ENCODE data around the gene SLC25A25. TPM values are rescaled to one million over a fixed set of nuclear protein-coding genes. Genes with fewer than 3 reads are reported as not detected.

Gene SLC25A25
- total and polyA plus RNA-seq, 12 donors = 2.3 to 20.7 (median 6.8) TPM

DNA sequence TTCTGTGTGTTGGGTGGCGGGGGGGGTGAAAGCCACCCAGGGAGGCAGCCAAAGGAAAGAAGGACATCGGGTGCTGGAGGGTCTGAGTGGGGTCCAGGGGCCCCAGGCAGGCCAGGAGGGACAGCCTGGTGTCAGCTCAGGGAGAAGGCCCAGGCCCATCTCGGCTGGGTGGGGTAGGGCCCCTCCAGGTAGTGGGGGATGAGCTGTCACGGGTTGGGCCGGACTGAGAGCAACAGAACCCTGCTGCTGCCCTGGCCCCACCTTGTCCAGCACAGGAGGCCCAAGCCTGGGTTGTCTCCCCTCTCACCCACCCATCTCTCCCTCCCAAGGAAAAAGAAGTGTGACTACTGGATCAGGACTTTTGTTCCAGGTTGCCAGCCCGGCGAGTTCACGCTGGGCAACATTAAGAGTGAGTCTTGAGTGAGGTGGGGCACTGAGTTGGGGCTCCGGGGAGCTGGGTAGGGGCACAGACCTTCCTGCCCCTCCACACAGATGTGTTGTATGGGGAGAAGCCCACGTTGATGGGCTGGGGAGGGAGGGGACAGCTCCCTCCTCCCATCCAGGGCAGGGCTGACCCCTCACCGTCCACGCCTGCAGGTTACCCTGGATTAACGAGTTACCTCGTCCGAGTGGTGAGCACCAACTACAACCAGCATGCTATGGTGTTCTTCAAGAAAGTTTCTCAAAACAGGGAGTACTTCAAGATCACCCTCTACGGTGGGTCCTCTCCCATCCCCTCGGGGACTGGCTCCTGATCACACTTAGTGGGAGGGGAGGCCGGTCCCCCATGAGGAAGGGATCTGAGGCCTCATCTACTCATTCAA is 83.5 kb downstream of the SLC25A25 start:
- Histone ChIP-seq H3K9me3 (no peaks in the 10 kb centered on the region), H3K36me3 (no peaks in the 10 kb centered on the region), H3K4me3 (no peak overlapping the region), H3K27ac (no peak overlapping the region), H3K4me1 (peaks cover 5 to 25% (median 10%) of the 10 kb centered on the region in 9 donors), H3K27me3 (no peaks in the 10 kb centered on the region)
- 91 to 93% methylated on average over 17 to 18 of the region's 18 CpGs for WGBS, 2 donors
- intact Hi-C loops (cut with DNase I) = no loop called here
- DNase-seq = peak in 1 of 2 donors; percentile 9
- TF ChIP-seq, protein P1, sequence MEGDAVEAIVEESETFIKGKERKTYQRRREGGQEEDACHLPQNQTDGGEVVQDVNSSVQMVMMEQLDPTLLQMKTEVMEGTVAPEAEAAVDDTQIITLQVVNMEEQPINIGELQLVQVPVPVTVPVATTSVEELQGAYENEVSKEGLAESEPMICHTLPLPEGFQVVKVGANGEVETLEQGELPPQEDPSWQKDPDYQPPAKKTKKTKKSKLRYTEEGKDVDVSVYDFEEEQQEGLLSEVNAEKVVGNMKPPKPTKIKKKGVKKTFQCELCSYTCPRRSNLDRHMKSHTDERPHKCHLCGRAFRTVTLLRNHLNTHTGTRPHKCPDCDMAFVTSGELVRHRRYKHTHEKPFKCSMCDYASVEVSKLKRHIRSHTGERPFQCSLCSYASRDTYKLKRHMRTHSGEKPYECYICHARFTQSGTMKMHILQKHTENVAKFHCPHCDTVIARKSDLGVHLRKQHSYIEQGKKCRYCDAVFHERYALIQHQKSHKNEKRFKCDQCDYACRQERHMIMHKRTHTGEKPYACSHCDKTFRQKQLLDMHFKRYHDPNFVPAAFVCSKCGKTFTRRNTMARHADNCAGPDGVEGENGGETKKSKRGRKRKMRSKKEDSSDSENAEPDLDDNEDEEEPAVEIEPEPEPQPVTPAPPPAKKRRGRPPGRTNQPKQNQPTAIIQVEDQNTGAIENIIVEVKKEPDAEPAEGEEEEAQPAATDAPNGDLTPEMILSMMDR (IDR thresholded peaks at IDR 0.05) = no peak
- ATAC-seq = no peak

DNA sequence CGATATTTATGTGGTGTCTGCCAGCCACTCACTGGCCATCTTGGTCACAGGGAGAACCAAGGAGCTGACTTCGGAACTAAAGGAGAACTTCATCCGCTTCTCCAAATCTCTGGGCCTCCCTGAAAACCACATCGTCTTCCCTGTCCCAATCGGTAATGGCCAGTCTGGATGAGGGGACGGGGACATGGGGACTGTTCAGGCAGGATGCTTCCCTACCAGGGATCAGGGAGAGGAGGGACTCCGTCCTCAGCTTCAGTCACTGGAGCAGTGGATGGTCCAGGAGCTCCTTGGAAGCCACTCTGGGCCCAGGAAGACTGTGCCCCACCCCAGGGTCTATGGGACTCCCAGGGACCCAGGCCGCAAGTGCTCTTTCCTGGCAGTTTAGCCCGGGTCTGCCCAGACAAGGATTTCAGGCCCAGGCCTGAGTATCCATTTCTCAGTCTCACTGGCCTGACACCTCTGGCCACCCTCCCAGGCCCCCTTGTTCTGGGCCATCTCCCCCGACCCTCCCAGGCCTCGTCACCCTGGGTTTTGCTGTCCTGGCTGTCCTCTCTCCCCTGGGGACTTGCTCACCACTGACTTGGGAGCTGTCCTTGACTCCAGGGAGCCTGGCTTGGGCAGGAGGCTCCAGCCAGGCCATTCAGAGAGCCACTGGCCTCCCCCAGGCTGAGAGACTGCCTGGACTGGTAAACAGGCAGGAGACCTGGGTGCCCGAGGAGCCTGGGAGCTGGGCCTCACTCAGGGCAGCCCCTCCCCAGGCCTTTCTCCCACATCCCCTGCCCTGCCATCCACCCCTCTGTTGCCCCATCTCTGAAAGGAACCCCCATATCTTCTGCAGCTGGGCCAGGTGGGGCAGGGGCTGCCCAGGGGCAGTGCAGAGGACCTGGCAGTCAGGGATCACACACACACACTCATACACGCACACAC is 84.4 kb downstream of the SLC25A25 start:
- WGBS, 2 donors = 94% methylated on average over 13 of the region's 13 CpGs
- ATAC-seq (no peak), DNase-seq (peak in 1 of 2 donors; percentile 4)

DNA sequence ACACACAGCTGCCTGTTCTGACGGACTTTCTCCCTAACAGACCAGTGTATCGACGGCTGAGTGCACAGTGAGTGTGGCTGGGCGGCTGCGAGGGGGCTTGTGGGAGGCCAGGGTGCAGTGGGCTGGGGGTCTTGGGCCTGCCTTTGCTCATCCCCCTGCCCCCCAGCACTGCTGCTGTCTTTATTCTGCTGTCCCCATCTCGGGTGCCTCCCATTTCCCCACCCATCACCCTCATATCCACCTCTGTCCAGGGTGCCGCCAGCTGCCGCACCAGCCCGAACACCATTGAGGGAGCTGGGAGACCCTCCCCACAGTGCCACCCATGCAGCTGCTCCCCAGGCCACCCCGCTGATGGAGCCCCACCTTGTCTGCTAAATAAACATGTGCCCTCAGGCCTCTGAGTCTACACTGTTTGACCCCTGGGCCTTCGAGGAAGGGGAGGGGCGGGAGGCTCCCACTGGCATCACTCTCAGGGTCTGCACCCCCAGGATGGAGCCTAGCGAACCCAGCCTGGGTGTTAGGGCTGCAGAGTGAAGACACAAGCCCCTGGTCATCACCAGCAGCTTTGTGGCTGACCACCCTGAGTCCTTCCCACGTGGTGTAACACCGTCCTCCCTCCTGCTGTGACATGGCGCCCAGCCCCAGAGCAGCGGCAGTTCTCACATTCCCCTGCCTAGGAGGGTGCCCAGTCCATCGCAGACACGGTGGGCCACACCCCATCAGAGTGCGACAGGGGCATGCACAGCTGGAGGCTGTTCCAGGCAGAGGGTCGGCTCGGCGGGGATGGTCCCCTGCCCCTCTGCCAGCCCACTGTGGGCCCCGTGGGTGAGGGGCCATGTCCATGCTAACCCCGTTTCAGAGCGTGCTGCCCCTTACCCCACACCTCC is 85.3 kb downstream of the SLC25A25 start:
- no peak for ATAC-seq
- intact Hi-C loops (cut with DNase I) = no loop called here
- H3K27me3 ChIP-seq = no peaks in the 10 kb centered on the region
- TF ChIP-seq, protein P1 (IDR thresholded peaks at IDR 0.05) = no peak
- no peaks in the 10 kb centered on the region for H3K36me3 ChIP-seq
- no peak overlapping the region for H3K27ac ChIP-seq
- 86% methylated on average over 26 of the region's 26 CpGs for WGBS, 2 donors
- DNase-seq = peak in 1 of 2 donors; percentile 7
- no peak overlapping the region for H3K4me3 ChIP-seq
- H3K4me1 ChIP-seq = peaks cover 5 to 25% (median 10%) of the 10 kb centered on the region in 9 donors
- no peaks in the 10 kb centered on the region for H3K9me3 ChIP-seq

More for the DNA sequence above, 84.4 kb downstream of the SLC25A25 start:
- Histone ChIP-seq H3K27me3 (no peaks in the 10 kb centered on the region), H3K4me3 (no peak overlapping the region), H3K4me1 (peaks cover 5 to 25% (median 10%) of the 10 kb centered on the region in 9 donors), H3K36me3 (no peaks in the 10 kb centered on the region), H3K9me3 (no peaks in the 10 kb centered on the region), H3K27ac (no peak overlapping the region)
- TF ChIP-seq, protein P1 (IDR thresholded peaks at IDR 0.05) = no peak
- intact Hi-C loops (cut with DNase I) = no loop called here
